MM.1S (cell line): ENCODE measurements around the gene C22orf15.

Experiments
- DNase-seq: peaks from one replicate; pipeline ENCODE4 v3.0.0-alpha.2; 2015
- H2AFZ ChIP-seq: fragments of 300-600 bp; sonication (generic); 2 replicates; pipeline ENCODE4 v1.6.0; 2016; ENCODE audit warnings: antibody characterized with exemption, low read length
- H3F3A ChIP-seq: fragments of 300-600 bp; sonication (generic); 2 replicates; pipeline ENCODE4 v1.6.1; 2016; ENCODE audit warnings: mild to moderate bottlenecking, antibody characterized with exemption, low read length, moderate library complexity, mixed read lengths; ENCODE audit not compliant: insufficient read depth
- H3K27ac ChIP-seq: fragments of 300-600 bp; sonication (generic); 2 replicates; pipeline ENCODE4 v1.5.1; 2016; ENCODE audit warnings: mild to moderate bottlenecking, low read length
- H3K27me3 ChIP-seq: fragments of 300-600 bp; sonication (generic); replicated peaks from 2 replicates; pipeline ENCODE4 v1.6.0; 2016; ENCODE audit warnings: low read length; ENCODE audit not compliant: insufficient read depth
- H3K36me3 ChIP-seq: fragments of 300-600 bp; sonication (generic); replicated peaks from 2 replicates; pipeline ENCODE4 v1.6.1; 2016; ENCODE audit warnings: mild to moderate bottlenecking, low read length, mixed read lengths; ENCODE audit not compliant: insufficient read depth
- H3K4me1 ChIP-seq: fragments of 300-600 bp; sonication (generic); 2 replicates; pipeline ENCODE4 v1.6.1; 2016; ENCODE audit warnings: low read length, mixed read lengths
- H3K4me2 ChIP-seq: fragments of 300-600 bp; sonication (generic); 2 replicates; pipeline ENCODE4 v1.6.0; 2016; ENCODE audit warnings: low read depth, low read length
- H3K4me3 ChIP-seq: fragments of 300-600 bp; sonication (generic); 2 replicates; pipeline ENCODE4 v1.5.1; 2016; ENCODE audit warnings: low read length, mixed read lengths
- H3K79me2 ChIP-seq: fragments of 300-600 bp; sonication (generic); 2 replicates; pipeline ENCODE4 v1.6.1; 2016; ENCODE audit warnings: mixed run types, low read length, mixed read lengths
- H3K9ac ChIP-seq: fragments of 300-600 bp; sonication (generic); 2 replicates; pipeline ENCODE4 v1.6.1; 2016; ENCODE audit warnings: low read length, mixed read lengths
- H3K9me2 ChIP-seq: fragments of 300-600 bp; sonication (generic); replicated peaks from 2 replicates; pipeline ENCODE4 v1.6.1; 2016; ENCODE audit warnings: mild to moderate bottlenecking, low read length, mixed read lengths; ENCODE audit not compliant: insufficient read depth
- H3K9me3 ChIP-seq: fragments of 300-600 bp; sonication (generic); replicated peaks from 2 replicates; pipeline ENCODE4 v1.6.1; 2016; ENCODE audit warnings: mild to moderate bottlenecking, low read length, mixed read lengths; ENCODE audit not compliant: insufficient read depth
- H4K20me1 ChIP-seq: fragments of 300-600 bp; sonication (generic); 2 replicates; pipeline ENCODE4 v1.6.1; 2016; ENCODE audit warnings: mild to moderate bottlenecking, low read length, moderate library complexity, mixed read lengths; ENCODE audit not compliant: insufficient read depth
- CTCF ChIP-seq: fragments of 300-600 bp; sonication (generic); IDR thresholded peaks from 2 replicates; pipeline ENCODE4 v1.5.1; 2016; ENCODE audit warnings: antibody characterized with exemption, low read length, mixed read lengths
- EZH2 ChIP-seq: fragments of 300-600 bp; sonication (generic); optimal IDR thresholded peaks from 2 replicates; pipeline ENCODE3; 2017; ENCODE audit warnings: low read depth, mild to moderate bottlenecking, antibody characterized with exemption, low read length, mixed read lengths
- EZH2phosphoT487 ChIP-seq: fragments of 300-600 bp; sonication (generic); IDR thresholded peaks from 2 replicates; pipeline ENCODE4 v1.6.1; 2018; ENCODE audit warnings: antibody characterized with exemption, low read length

The C22orf15 gene

GRCh38 chr22:23782252-23782651 lies 19.5 kb downstream of the C22orf15 start:
- TF ChIP-seq EZH2phosphoT487 (no peak), EZH2 (no peak), CTCF (no peak)
- Histone ChIP-seq H2AFZ (no peak overlapping the region), H3K27ac (no peak overlapping the region)

GRCh38 chr22:23782703-23783102 lies 19.9 kb downstream of the C22orf15 start:
- no peaks in the 10 kb centered on the region for H3K9me3 ChIP-seq
- peaks cover 4% of the 10 kb centered on the region for H3K79me2 ChIP-seq
- no peaks in the 10 kb centered on the region for H3K27me3 ChIP-seq
- H3K9ac ChIP-seq = no peak overlapping the region
- H4K20me1 ChIP-seq = no peaks in the 10 kb centered on the region
- TF ChIP-seq EZH2phosphoT487 (no peak), EZH2 (no peak), CTCF (no peak)
- no peak overlapping the region for H2AFZ ChIP-seq
- no peak overlapping the region for H3K27ac ChIP-seq
- no peak overlapping the region for H3K4me3 ChIP-seq
- no peak for DNase-seq
- no peak overlapping the region for H3K4me2 ChIP-seq
- H3K4me1 ChIP-seq = peaks cover 11% of the 10 kb centered on the region; the same call in 1 of the 2 replicates
- peaks cover 15% of the 10 kb centered on the region for H3F3A ChIP-seq
- no peaks in the 10 kb centered on the region for H3K9me2 ChIP-seq
- H3K36me3 ChIP-seq = no peaks in the 10 kb centered on the region

More at GRCh38 chr22:23782252-23782651, 19.5 kb downstream of the C22orf15 start:
- no peaks in the 10 kb centered on the region for H3K79me2 ChIP-seq
- H3K4me3 ChIP-seq = no peak overlapping the region
- no peaks in the 10 kb centered on the region for H3K9me2 ChIP-seq
- peaks cover 15% of the 10 kb centered on the region for H3F3A ChIP-seq
- DNase-seq = no peak
- H3K4me1 ChIP-seq = peaks cover 10% of the 10 kb centered on the region; the same call in 1 of the 2 replicates
- no peak overlapping the region for H3K4me2 ChIP-seq
- H3K9me3 ChIP-seq = no peaks in the 10 kb centered on the region
- H4K20me1 ChIP-seq = no peaks in the 10 kb centered on the region
- no peaks in the 10 kb centered on the region for H3K36me3 ChIP-seq
- H3K9ac ChIP-seq = no peak overlapping the region
- H3K27me3 ChIP-seq = no peaks in the 10 kb centered on the region

GRCh38 chr22:23783265-23784150 lies 20.7 kb downstream of the C22orf15 start:
- H3F3A ChIP-seq = peaks cover 15% of the 10 kb centered on the region
- H3K4me3 ChIP-seq = no peak overlapping the region
- no peak overlapping the region for H3K27ac ChIP-seq
- H2AFZ ChIP-seq = no peak overlapping the region
- peaks cover 12% of the 10 kb centered on the region for H3K79me2 ChIP-seq
- no peaks in the 10 kb centered on the region for H4K20me1 ChIP-seq
- peaks cover 15% of the 10 kb centered on the region; the same call in 1 of the 2 replicates for H3K4me1 ChIP-seq
- no peaks in the 10 kb centered on the region for H3K36me3 ChIP-seq
- H3K27me3 ChIP-seq = no peaks in the 10 kb centered on the region
- TF ChIP-seq EZH2phosphoT487 (no peak), EZH2 (no peak), CTCF (no peak)
- H3K9me2 ChIP-seq = no peaks in the 10 kb centered on the region
- DNase-seq = no peak
- H3K4me2 ChIP-seq = no peak overlapping the region
- H3K9me3 ChIP-seq = no peaks in the 10 kb centered on the region
- no peak overlapping the region for H3K9ac ChIP-seq
